ENCODE measurements around the gene TST.

- TF ChIP-seq, protein P1, sequence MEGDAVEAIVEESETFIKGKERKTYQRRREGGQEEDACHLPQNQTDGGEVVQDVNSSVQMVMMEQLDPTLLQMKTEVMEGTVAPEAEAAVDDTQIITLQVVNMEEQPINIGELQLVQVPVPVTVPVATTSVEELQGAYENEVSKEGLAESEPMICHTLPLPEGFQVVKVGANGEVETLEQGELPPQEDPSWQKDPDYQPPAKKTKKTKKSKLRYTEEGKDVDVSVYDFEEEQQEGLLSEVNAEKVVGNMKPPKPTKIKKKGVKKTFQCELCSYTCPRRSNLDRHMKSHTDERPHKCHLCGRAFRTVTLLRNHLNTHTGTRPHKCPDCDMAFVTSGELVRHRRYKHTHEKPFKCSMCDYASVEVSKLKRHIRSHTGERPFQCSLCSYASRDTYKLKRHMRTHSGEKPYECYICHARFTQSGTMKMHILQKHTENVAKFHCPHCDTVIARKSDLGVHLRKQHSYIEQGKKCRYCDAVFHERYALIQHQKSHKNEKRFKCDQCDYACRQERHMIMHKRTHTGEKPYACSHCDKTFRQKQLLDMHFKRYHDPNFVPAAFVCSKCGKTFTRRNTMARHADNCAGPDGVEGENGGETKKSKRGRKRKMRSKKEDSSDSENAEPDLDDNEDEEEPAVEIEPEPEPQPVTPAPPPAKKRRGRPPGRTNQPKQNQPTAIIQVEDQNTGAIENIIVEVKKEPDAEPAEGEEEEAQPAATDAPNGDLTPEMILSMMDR (IDR thresholded peaks at IDR 0.05), result no peak
- no peak for TF ChIP-seq POLR2A (IDR thresholded peaks at IDR 0.05)
These were observed 28.8 kb downstream of the TST start for GRCh38 chr22:36990457-36990856.

Data from esophagus squamous epithelium (tissue), 4 donors.